ENCODE results near the gene DBN1. TPM values are rescaled to one million over a fixed set of nuclear protein-coding genes. Genes with fewer than 3 reads are reported as not detected.

DBN1 gene
- total and polyA plus RNA-seq, 2 donors (not counting 1 experiment from before 2014, with no cell fraction given), result 1.4 to 1.9 TPM

DNA sequence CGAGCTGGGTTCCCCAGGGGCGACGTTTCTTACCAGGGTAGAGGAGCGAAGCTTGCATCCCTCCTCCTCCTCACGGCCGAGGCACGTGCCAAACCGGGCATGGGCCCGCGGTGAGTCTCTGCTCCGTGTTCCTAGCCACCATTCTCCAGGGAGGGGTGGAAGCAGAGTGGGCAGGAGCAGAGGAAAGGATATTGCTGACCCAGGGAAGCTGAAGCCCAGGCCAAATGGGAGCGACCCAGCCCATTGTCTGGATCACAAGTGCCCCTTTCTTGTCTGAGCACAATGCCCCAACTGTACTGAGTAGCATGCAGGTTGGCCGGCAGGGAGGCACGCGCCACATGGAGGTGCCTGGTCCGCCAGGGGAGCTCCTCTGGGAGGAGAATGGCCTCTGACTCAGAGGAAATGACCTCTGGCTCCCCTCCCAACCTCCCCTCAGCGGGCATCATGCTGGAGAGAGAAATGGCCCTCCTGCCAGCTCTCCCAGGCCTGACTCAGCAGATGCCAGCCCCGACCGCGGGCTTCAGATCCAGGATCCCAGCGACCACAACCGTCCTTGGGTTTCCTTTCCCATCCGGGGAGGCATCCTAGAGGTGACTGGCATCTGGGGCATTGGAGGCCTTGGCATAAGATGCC, 25.7 kb downstream of the DBN1 start:
- H3K9ac ChIP-seq (ENCODE audit: low read length), result no peak overlapping the region
- peaks cover 34 to 51% of the 10 kb centered on the region in 2 donors for H3K4me1 ChIP-seq (ENCODE audit: control insufficient read depth in 2 of 2, insufficient read depth in 2 of 2, low read length in 2 of 2)

More for the DNA sequence above, 25.7 kb downstream of the DBN1 start:
- Mint-ChIP-seq H3K4me3 (peak overlapping the region; percentile 75), H3K27me3 (no peaks in the 10 kb centered on the region), H3K4me1 (peaks cover 51% of the 10 kb centered on the region), H3K9me3 (ENCODE audit: insufficient read depth) (no peaks in the 10 kb centered on the region), H3K27ac (peak overlapping the region; percentile 70)
- Histone ChIP-seq H3K27ac (ENCODE audit: low read length in 2 of 2) (no peak overlapping the region), H3K4me2 (replicated peaks; ENCODE audit: low read depth, low read length, poor library complexity, severe bottlenecking) (peak overlapping the region; percentile 93), H3K4me3 (ENCODE audit: control extremely low read depth in 1 of 5, extremely low read depth in 1 of 5, insufficient read depth in 1 of 5, low read depth in 2 of 5, low read length in 4 of 5) (peak overlapping the region in 1 of 5 experiments; percentile 60), H3K79me2 (ENCODE audit: control insufficient read depth, insufficient read depth, low read length) (peaks cover 14% of the 10 kb centered on the region), H3K9me3 (ENCODE audit: control extremely low read depth in 1 of 3, control insufficient read depth in 2 of 3, insufficient read depth in 1 of 3, low read length in 2 of 3) (no peaks in the 10 kb centered on the region), H2AFZ (ENCODE audit: insufficient read depth, low read depth, low read length, poor library complexity, severe bottlenecking) (no peak overlapping the region), H3K36me3 (replicated peaks in 1 of 2; ENCODE audit: control extremely low read depth in 1 of 2, control insufficient read depth in 1 of 2, extremely low read depth in 1 of 2, insufficient read depth in 2 of 2, low read length in 1 of 2) (peaks cover 0 to 4% of the 10 kb centered on the region in 2 experiments), H4K20me1 (ENCODE audit: control insufficient read depth, insufficient read depth, low read length, poor library complexity, severe bottlenecking) (peaks cover 46% of the 10 kb centered on the region), H3K27me3 (replicated peaks in 1 of 4; ENCODE audit: control extremely low read depth in 1 of 4, control insufficient read depth in 3 of 4, insufficient read depth in 4 of 4, low read length in 3 of 4) (peaks cover 0 to 14% (median 0%) of the 10 kb centered on the region in 4 experiments)
- ChIA-PET POLR2A (interaction anchor here (0.5 to 10.8 kb wide), 8 partner anchors 8 to 698 kb away, joined by 3 to 103 read pairs (median 6); partner anchors contain the start of gene GRK6), CTCF (interaction anchor here (1.3 to 21.3 kb wide), 7 partner anchors 8 to 138 kb away, joined by 3 to 628 read pairs (median 6); partner anchors contain the start of genes F12, GRK6 and PFN3)
- intact Hi-C loops (cut with micrococcal nuclease), result loop anchor here (2.0 kb wide), 1 partner anchor 43 kb away; no protein-coding TSS in a partner anchor
- TF ChIP-seq EZH2 (IDR thresholded peaks at IDR 0.05; ENCODE audit: borderline replicate concordance, insufficient read depth, low read depth, low read length, poor library complexity, severe bottlenecking), result no peak
- TF ChIP-seq, protein P1, sequence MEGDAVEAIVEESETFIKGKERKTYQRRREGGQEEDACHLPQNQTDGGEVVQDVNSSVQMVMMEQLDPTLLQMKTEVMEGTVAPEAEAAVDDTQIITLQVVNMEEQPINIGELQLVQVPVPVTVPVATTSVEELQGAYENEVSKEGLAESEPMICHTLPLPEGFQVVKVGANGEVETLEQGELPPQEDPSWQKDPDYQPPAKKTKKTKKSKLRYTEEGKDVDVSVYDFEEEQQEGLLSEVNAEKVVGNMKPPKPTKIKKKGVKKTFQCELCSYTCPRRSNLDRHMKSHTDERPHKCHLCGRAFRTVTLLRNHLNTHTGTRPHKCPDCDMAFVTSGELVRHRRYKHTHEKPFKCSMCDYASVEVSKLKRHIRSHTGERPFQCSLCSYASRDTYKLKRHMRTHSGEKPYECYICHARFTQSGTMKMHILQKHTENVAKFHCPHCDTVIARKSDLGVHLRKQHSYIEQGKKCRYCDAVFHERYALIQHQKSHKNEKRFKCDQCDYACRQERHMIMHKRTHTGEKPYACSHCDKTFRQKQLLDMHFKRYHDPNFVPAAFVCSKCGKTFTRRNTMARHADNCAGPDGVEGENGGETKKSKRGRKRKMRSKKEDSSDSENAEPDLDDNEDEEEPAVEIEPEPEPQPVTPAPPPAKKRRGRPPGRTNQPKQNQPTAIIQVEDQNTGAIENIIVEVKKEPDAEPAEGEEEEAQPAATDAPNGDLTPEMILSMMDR (IDR thresholded peaks at IDR 0.05), result no peak
- no peak for ATAC-seq (ENCODE audit: low read depth)
- WGBS (ENCODE audit: insufficient coverage), result 7% methylated on average over 20 of the region's 23 CpGs
- DNase-seq, result peak; percentile 51

Measured in B cell (primary cell).